HepG2 (cell line): ENCODE data around the gene ANKRD10.

Source experiments
- EZH2 ChIP-seq: conservative IDR thresholded peaks from 2 replicates; pipeline ENCODE4 v1.6.1; 2012; ENCODE audit warnings: mild to moderate bottlenecking, low read depth, low read length, moderate library complexity
- KLF15 ChIP-seq: sonication (generic); formaldehyde crosslinking; IDR thresholded peaks from 2 replicates; pipeline ENCODE4 v1.8.1; 2023; ENCODE audit warnings: borderline replicate concordance, mild to moderate bottlenecking, inconsistent platforms, missing genetic modification reagents, mixed read lengths
- NFE2L1 ChIP-seq: sonication (generic); formaldehyde crosslinking; IDR thresholded peaks from 2 replicates; pipeline ENCODE4 v1.4.0; 2020; ENCODE audit warnings: missing genetic modification reagents, mild to moderate bottlenecking, borderline replicate concordance
- PCBP2 ChIP-seq: fragments of 200-400 bp; formaldehyde crosslinking; optimal IDR thresholded peaks from 2 replicates; pipeline ENCODE3; 2018; ENCODE audit warnings: low read length, low read depth; ENCODE audit not compliant: poor library complexity, severe bottlenecking
- POLR2G ChIP-seq: fragments of 200-400 bp; formaldehyde crosslinking; IDR thresholded peaks from 2 replicates; pipeline ENCODE4 v1.6.1; 2018; ENCODE audit warnings: mild to moderate bottlenecking, low read depth, low read length, moderate library complexity
- WIZ ChIP-seq: sonication (generic); formaldehyde crosslinking; IDR thresholded peaks from 2 replicates; pipeline ENCODE4 v1.5.1; 2020; ENCODE audit warnings: mild to moderate bottlenecking, missing genetic modification reagents
- ZBTB42 ChIP-seq: sonication (generic); formaldehyde crosslinking; IDR thresholded peaks from 2 replicates; pipeline ENCODE4 v1.5.0; 2020; ENCODE audit warnings: mild to moderate bottlenecking, missing genetic modification reagents
- TF ChIP-seq, protein P1 (sequence below): sonication (generic); formaldehyde crosslinking; IDR thresholded peaks from 2 replicates; pipeline ENCODE4 v1.8.0; 2022; ENCODE audit warnings: mild to moderate bottlenecking, missing genetic modification reagents, borderline replicate concordance

DNA sequence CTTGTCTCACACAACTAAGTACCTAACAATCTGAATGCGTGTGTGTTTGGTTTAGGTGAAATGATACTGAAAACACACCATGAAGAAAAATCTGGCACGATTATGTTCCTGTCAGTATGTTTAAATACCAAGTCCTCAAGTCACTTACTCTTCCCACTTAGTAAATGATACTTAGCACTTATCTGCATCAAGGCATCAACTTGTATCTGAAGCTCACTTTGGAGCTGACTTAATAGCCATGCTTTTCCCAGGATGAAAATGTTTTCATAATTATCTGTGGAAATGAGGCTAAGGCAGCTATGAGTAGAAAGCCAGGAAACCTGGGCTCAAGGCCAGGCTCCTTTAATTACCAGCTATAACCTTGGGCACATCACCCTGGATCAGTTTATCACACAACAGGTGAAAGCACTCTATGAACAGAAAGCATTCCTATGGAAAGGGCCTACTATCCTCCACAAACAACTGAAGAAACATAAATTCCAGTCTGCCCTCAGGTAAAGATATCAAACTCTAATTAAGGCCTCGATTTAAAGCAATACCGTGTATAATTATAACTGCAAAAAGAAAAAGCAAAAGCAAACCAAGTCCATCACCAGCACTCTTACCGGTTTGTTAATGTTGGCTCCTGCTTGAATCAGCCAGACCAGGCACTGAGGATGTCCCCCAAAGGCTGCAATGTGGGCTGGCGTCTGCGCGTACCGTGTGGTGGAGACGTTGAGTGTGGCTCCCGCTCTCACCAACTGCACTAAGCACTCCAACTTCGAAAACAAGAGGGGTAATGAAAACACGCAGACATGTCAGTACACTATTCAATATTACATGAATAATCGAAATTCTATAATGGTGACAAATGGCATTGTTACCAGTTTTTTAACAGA, 4.6 kb downstream of the ANKRD10 start:
- no peak for TF ChIP-seq POLR2G
- TF ChIP-seq ZBTB42: no peak
- TF ChIP-seq, protein P1, sequence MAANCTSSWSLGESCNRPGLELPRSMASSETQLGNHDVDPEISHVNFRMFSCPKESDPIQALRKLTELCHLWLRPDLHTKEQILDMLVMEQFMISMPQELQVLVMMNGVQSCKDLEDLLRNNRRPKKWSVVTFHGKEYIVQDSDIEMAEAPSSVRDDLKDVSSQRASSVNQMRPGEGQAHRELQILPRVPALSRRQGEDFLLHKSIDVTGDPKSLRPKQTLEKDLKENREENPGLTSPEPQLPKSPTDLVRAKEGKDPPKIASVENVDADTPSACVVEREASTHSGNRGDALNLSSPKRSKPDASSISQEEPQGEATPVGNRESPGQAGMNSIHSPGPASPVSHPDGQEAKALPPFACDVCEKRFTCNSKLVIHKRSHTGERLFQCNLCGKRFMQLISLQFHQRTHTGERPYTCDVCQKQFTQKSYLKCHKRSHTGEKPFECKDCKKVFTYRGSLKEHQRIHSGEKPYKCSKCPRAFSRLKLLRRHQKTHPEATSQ: no peak
- no peak for TF ChIP-seq EZH2
- no peak for TF ChIP-seq NFE2L1 (CRISPR knock-in tag)
- no peak for TF ChIP-seq PCBP2
- TF ChIP-seq KLF15 (CRISPR knock-in tag): no peak
- no peak for TF ChIP-seq WIZ (CRISPR knock-in tag)
